ENCODE results near the gene FRMD4A.

Gene FRMD4A

GRCh38 chr10:14330388-14331061 lies at the start of gene FRMD4A:
TSS of gene FRMD4A (minus strand) at chr10:14330924.
- peak in 1 of 2 donors; percentile 44 for DNase-seq

DNA sequence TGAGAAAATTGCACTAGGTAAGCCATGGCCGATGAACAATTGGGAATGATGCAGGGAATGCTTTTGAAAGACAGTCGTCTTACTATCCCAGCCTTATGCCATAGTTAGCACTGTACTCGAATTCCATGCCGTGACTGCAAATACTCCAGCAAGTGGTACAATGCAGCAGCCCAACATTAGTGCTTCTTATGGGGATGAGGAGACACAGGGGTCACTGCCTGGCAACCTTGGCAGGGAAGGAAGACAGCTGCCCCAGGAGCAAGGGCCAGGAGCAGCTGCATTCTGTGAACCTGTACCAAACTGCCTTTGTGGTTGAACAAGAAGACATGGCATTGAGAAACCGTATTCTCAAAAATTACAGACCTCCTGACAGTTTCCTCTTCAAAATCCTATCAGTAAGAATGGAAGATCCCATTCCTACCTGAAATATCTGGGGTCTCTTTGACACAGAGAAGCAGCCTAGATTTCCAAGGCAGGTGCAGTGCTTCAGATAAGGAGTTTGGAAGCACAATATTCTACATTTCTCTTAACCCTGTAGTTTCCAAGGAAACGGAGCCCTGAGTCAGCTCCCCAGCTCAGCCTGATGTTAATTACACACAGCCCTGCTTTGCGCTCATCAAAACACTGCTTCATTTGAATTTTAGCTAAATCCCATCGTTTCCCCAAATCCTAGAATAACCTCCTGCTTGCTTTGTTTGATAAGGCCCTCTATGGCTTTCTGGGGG lies 49.0 kb upstream of the FRMD4A start:
- peak in 1 of 2 donors; percentile 30 for DNase-seq

GRCh38 chr10:14378387-14378960 lies 47.8 kb upstream of the FRMD4A start:
- no peak for DNase-seq

GRCh38 chr10:14377591-14378175 lies 47.0 kb upstream of the FRMD4A start:
- DNase-seq = no peak

DNA sequence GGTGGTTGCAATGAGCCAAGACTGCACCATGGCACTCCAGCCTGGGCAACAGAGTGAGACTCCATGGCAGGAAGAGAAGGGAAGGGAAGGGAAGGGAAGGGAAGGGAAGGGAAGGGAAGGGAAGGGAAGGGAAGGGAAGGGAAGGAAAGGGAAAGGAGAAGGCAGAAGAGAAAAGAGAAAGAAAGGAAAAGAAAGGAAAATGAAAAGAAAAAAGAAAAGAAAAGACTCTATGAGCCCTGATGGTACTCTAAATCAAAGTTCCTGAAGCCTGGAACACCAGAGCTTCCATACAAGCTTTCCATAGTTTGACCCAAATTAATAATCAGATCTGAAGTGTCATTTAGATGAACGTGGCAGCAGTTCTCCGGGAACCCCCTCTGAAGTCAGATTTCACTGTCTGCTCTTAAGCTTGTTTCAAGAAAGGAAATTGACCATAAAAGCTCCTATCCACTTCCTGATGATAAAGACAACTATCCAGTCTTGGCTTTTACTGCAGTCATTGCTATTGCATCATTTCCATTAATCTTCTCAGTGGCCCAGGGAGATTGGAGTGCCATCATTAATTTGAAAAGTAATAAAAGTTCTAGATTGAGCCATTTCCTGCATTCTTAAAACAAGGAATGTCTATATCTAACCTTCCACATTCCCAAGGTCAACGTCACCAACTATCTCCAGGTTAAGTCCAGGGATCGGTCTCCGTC lies 44.2 kb upstream of the FRMD4A start:
- DNase-seq = no peak

DNA sequence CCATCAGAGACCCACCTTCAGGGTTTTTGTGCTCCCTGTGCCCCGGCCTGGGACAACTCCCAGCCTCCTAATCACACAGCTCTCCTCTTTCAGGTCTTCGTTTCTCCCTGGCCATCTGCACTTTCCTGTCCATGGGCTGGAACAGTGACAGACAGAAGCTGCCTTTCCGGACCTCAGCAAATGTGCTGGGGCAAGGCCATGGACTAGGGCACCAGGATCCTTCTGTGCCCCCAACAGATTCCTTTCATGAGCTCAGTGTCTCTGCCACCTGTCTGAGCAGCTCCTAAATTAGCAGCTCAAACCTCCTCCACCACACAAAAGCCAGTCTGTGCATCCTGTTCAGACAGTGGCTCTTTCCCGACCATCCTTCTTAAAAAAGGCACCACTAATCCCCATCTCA lies 41.9 kb upstream of the FRMD4A start:
- no peak for DNase-seq

DNA sequence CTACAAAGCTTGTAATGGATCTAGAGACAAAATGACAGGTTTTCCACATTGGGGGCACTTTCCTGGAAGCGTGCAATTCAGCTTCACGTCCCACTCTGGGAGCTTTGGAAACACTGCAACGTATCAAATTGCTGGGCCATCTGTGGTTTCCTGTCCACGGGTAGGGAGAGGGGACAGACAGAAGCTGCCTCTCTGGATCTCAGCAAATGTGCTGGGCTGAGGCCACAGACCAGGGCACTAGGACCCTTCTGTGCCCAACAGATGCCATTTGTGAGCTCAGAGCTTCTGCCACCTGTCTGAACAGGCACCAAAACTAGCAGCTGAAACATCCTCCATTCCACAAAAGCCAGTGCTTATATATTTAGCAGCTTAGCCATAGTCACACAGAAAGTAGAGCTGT lies 40.9 kb upstream of the FRMD4A start:
- DNase-seq = no peak

GRCh38 chr10:14370894-14371293 lies 40.2 kb upstream of the FRMD4A start:
- DNase-seq = no peak

DNA sequence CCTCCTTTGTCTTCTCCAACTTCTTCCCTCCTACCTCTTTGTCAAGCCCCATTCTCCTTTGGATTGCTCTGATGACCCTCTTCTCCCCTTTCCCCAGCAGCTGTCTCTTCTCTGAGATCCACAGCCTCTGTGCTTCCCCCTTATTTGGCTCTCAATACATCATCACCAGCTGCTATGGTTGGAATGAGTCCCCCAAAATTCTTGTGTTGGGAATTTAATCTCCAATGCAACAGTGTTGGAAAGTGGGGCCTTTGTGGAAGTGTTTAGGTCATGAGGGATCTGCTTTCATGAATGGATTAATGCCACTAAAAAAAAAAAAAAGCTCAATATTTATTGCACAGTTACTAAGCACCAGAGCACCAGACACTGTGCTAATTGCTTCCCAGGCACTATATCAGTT lies 39.2 kb upstream of the FRMD4A start:
- DNase-seq = no peak

DNA sequence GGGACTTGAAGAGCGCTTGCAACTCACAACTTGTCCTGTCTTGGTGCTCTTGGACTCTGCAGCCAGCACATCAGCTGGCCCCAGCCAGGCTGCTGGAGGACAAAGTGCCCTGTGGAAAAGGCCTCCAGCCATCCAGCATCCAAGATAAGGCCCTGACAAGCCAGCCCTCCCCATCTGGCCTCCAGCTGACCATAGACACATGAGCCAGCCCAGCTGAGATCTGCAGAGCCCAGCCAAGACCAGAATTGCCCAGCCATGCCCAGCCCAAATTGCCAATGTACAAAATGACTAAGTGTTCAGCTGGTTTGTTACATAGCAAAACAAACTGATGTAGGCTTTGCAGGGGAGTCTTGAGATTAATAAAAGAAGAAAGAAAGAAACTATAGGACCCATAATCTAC lies 36.0 kb upstream of the FRMD4A start:
- no peak for DNase-seq

GRCh38 chr10:14365266-14365665 lies 34.5 kb upstream of the FRMD4A start:
- no peak for DNase-seq

- DNase-seq = no peak
Measured at GRCh38 chr10:14362104-14362503, 31.4 kb upstream of the FRMD4A start.

GRCh38 chr10:14360961-14361360 lies 30.2 kb upstream of the FRMD4A start:
- DNase-seq = no peak

- DNase-seq = no peak
Measured at GRCh38 chr10:14360515-14360914, 29.8 kb upstream of the FRMD4A start.

GRCh38 chr10:14358886-14359573 lies 28.3 kb upstream of the FRMD4A start:
- DNase-seq = no peak

GRCh38 chr10:14356921-14357320 lies 26.2 kb upstream of the FRMD4A start:
- no peak for DNase-seq

DNA sequence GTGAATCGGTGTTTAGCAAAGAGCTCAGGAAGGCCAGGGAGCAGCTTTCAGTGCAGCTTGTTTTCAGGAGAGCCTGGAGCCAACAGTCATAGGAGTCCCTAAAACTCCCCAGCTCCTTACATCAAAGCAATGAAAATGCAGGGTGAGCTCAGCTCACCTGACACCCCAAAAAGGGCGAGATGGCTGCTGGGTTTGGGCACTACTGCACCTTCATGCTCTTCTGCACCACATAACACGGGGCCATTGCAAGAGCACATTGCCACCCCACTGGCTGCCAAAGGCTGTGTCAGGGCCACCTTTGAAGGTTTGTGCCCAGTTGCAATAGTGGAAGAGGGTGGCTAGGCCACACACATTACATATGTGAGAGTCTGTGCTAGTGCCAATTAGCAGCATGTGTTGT lies 25.0 kb upstream of the FRMD4A start:
- DNase-seq = no peak

GRCh38 chr10:14353291-14353913 lies 22.7 kb upstream of the FRMD4A start:
- DNase-seq = no peak

GRCh38 chr10:14350006-14350405 lies 19.3 kb upstream of the FRMD4A start:
- no peak for DNase-seq

DNA sequence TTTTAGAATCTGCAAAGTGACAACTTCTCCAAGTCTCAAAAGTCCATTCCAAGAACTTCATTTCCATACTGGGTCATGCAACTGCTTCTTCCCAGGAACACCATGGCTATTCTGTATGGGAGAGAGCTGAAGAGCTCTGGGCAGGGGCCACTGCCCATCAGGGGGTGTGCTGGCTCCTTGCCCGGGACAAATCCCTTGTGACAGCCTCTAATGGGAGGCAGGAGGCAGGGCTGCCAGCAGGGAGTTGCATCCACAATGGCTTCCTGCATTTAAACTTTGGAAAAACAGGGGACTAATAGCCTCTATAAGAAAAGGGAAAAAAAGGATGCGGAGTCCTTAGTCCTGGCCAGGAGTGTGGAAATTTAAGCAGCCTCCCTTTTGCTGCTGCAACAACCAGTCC lies 18.4 kb upstream of the FRMD4A start:
- peak in 1 of 2 donors; percentile 14 for DNase-seq

DNA sequence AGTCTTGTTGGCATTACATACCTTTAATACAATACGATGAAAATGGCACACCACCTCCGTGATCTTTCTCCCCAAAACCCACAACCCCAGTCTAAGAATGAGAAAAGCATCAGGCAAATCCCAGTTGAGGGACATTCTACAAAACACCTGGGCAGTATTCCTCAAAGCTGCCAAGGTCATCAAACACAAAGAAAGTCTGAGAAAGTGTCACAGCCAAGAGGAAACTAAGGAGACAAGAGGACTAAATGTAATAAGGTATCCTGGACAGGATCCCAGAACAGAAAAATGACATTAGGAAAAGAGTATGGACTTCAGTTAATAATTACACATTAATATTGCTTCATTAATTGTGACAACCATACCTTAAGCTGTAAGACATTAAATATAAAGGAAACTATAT lies 14.5 kb upstream of the FRMD4A start:
- DNase-seq = no peak
